Measurements from ENCODE around the gene MECP2. TPM values are rescaled to one million over a fixed set of nuclear protein-coding genes. Genes with fewer than 3 reads are reported as not detected.
A peak's percentile ranks its signal among the peaks of the same experiment; 100 is the strongest.

The MECP2 gene
- total RNA-seq, 1 donor from 2014 or later, result 35.9 TPM

DNA sequence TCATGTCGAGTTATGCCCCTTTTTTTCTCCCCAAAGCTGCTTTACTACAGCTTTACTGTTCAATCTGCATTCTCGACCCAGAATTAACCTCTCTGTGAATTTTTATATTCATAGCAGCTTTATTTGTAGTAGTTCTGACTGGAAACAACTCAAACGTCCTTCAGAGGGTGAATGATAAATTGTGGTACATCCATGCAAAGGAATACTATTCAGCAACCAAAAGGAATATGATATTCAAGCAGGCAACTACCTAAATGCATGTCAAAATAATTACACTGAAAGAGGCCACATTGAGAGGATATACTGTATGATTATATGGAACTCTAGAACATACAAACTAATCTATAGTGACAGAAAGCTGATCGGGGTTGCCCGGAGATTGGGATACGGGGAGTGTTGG lies 20.0 kb upstream of the MECP2 start:
- intact Hi-C loops (cut with micrococcal nuclease), result no loop called here
- DNase-seq, result no peak
- no peak for ATAC-seq

GRCh38 chrX:154116426-154117211 lies 19.1 kb upstream of the MECP2 start:
- intact Hi-C loops (cut with micrococcal nuclease), result no loop called here
- no peak for DNase-seq
- no peak for ATAC-seq

GRCh38 chrX:154115750-154116149 lies 18.2 kb upstream of the MECP2 start:
- intact Hi-C loops (cut with micrococcal nuclease), result no loop called here
- ATAC-seq (no peak), DNase-seq (no peak)

DNA sequence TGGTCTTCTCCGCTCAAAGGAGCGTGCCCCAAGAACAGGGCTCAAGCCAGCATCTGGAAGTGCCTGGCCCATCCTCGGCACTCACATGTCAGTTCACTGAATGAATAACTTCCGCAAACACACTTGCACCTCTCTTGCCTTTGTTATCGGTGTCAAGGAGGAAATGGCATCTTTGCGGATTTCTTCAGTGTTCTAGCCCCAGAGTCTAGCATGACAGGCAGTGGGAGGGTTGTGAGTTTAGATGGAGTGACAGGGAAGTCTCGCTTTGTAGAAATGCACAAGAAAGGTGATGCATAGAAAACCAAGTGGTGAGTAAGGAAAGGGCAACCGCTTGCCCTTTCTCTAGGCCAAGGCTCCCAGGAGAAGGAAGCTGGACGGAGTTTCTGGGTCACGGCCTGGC lies 17.6 kb upstream of the MECP2 start:
- ATAC-seq (no peak), DNase-seq (no peak)
- intact Hi-C loops (cut with micrococcal nuclease), result no loop called here

GRCh38 chrX:154114652-154115051 lies 17.1 kb upstream of the MECP2 start:
- no peak for ATAC-seq
- intact Hi-C loops (cut with micrococcal nuclease), result no loop called here
- DNase-seq, result no peak

DNA sequence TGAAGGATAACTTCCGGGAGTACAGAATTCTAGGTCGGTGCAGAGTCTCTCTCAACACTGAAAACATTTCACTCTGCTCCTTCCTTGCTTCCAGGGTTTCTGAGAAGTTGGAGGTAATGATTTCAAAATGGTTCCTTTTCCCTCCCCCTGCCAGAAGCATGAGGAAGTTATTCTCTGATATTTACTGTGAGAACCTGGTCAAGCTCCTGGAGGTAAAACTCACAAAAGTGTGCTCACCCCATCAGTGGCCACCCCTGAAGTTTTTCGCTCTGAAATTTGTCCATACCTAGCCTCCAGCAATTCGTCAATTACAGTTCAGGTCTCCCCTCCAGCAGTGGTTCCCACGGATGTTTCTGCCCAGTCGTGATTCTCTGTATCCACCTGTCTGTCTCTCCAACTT lies 16.2 kb upstream of the MECP2 start:
- intact Hi-C loops (cut with micrococcal nuclease), result no loop called here
- DNase-seq (no peak), ATAC-seq (no peak)

DNA sequence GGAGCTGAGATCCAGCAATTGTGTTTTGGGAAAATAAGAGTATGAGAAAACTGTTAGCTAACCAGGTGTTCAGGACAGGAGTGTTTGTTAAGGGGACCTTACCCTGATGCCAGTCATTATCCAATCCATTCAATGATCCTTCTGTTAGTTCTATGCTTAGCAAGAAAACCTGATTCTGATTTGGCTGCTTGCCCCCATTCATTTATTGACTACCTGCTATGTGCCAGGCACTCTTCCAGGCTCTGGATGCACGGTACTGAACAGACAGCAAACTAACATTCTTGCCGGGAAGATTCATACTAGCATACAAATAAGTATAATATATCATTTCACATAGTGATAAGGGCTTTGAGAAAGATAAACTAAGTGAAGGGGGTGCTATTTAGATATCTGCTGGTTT lies 1.0 kb upstream of the MECP2 start:
- intact Hi-C loops (cut with micrococcal nuclease), result no loop called here
- DNase-seq (no peak), ATAC-seq (no peak)

- DNase-seq (peak; percentile 84), ATAC-seq (peak; percentile 78)
- intact Hi-C loops (cut with micrococcal nuclease), result no loop called here
Observed at GRCh38 chrX:154097003-154097588, 421 bp downstream of the MECP2 start.

- peak; percentile 34 for DNase-seq
- intact Hi-C loops (cut with micrococcal nuclease), result no loop called here
- peak; percentile 46 for ATAC-seq
Observed at GRCh38 chrX:154096140-154097002, 1.1 kb downstream of the MECP2 start.

- DNase-seq (no peak), ATAC-seq (no peak)
- intact Hi-C loops (cut with micrococcal nuclease), result no loop called here
Observed at GRCh38 chrX:154094833-154095232, 2.7 kb downstream of the MECP2 start.

DNA sequence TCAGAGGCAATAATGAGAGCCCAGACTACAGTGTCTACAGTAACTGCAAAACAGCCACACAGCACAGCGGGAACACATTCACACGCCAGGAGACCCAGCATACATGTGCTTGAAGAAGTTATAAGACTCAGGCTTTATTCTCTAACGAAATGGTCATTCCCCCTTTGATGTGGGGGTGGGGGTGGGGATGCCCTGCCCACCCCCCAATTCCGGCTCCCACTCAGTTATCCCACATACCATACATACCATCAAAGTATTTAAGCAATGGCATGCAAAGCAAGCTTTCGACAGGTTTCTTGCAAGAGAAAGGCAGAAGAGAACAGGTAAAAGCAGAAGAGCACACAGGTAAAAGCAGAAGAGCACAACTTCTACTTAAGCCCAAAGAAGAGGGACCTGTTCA lies 3.6 kb downstream of the MECP2 start:
- intact Hi-C loops (cut with micrococcal nuclease), result no loop called here
- DNase-seq, result no peak
- no peak for ATAC-seq

DNA sequence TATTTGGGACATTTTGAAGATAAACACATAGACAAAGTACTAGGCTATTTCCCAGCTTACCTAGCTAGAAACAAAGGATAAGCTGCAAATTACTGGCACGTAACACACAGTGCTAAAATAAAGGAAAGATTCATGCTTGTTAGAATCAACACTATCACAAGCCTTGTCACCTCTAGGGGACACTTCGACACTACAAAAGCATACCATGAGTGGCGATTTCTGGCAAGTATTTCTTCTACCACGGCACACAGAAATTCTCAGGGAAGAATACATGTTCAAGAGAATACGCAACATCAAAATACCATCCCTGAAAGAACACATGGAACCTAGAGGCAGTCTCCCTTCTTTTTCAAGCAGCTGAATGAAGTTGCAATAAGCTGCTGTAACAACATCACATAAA lies 5.1 kb downstream of the MECP2 start:
- intact Hi-C loops (cut with micrococcal nuclease), result no loop called here
- DNase-seq (no peak), ATAC-seq (no peak)

GRCh38 chrX:154091678-154092077 lies 5.8 kb downstream of the MECP2 start:
- peak; percentile 62 for ATAC-seq
- peak; percentile 31 for DNase-seq
- intact Hi-C loops (cut with micrococcal nuclease), result no loop called here

GRCh38 chrX:154090731-154091130 lies 6.8 kb downstream of the MECP2 start:
- DNase-seq, result no peak
- intact Hi-C loops (cut with micrococcal nuclease), result no loop called here
- ATAC-seq, result peak; percentile 24

- DNase-seq (no peak), ATAC-seq (no peak)
- intact Hi-C loops (cut with micrococcal nuclease), result no loop called here
Observed at GRCh38 chrX:154084449-154085300, 12.8 kb downstream of the MECP2 start.

DNA sequence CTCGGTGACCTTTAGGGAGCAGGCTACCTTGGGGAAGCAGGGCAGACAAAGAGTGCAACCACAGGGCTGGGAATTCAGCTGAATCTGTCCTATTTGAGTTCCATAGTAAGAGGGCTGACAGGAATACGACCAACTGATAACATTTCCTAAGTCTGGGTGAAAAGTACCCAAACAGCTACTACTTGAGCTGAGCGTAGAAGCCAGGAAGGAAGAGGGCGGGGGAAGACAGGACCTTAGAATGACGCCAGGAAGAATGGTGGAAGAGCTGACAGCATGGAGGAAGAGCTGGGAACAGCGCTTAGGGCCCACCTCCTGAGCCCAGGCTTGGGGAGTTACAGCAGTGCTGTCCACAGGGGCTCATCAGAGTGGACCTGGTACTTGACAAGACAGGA lies 14.4 kb downstream of the MECP2 start:
- intact Hi-C loops (cut with micrococcal nuclease), result no loop called here
- DNase-seq (no peak), ATAC-seq (peak; percentile 60)

DNA sequence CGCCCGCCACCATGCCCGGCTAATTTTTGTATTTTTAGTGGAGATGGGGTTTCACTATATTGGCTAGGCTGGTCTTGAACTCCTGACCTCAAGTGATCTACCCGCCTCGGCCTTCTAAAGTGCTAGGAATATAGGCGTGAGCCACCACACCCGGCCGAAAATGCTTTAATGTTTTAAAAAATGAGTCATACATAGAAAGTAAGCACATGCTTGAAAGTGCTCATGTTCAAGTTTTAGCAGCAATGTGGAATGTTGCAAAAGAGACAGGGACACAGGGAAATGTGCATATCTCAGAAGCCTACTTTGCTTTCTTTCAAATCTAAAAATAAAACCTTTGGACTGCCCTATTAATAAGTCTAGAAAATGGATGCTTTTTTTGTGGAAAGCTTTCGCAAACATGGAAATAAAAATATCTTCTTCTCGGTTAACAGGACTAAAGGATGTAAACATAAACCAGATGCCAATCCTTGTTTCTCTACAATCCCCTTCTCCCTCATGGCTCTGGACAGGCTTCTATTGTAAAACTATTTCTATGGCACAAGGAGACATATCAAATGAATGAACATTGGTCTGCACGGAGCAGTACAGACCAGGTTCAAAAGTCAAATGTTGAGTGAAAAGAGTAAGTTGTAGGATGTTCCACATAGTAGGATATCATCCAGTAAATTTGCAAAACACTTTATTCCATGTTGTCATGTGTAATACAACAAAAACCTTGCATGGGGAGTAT lies 15.0 kb downstream of the MECP2 start:
- intact Hi-C loops (cut with micrococcal nuclease), result no loop called here
- ATAC-seq, result peak; percentile 34
- DNase-seq, result no peak

DNA sequence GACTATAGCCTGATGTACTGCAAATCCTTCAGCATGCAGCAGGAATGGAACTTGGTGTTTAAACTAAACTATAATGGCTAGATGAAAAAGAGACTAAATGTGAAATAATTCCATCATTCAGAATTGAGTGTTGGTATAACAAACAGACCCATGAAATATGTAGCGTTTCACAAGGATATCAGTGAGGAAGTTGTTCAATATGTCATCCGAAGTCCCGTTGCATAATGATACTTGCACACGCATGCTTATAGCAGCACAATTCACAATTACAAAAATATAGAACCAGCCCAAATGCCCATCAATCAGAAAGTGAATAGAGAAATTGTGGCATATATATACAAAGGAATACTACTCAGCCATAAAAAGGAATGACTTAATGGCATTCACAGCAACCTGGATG lies 20.4 kb downstream of the MECP2 start:
- intact Hi-C loops (cut with micrococcal nuclease), result no loop called here
- no peak for ATAC-seq
- no peak for DNase-seq

- DNase-seq (no peak), ATAC-seq (peak; percentile 32)
- intact Hi-C loops (cut with micrococcal nuclease), result no loop called here
Observed at GRCh38 chrX:154074199-154074598, 23.3 kb downstream of the MECP2 start.

All from left ventricle myocardium superior (tissue), 1 donor.